ENCODE measurements around the gene PAK2. TPM values are rescaled to one million over a fixed set of nuclear protein-coding genes. Genes with fewer than 3 reads are reported as not detected.
A peak's percentile ranks its signal among the peaks of the same experiment; 100 is the strongest.

PAK2 gene
- total RNA-seq, 1 experiment from 2014 or later = 50.7 TPM

GRCh38 chr3:196753201-196753600 lies 13.5 kb downstream of the PAK2 start (continued):
- no peak for TF ChIP-seq ATF6 (CRISPR knock-in tag; IDR thresholded peaks at IDR 0.05)

- CTCF ChIA-PET = no interaction called here
Observed at GRCh38 chr3:196754091-196754981, 14.7 kb downstream of the PAK2 start.

More at GRCh38 chr3:196754091-196754981, 14.7 kb downstream of the PAK2 start:
- Mint-ChIP-seq H3K27me3 (ENCODE audit: low read depth) (no peaks in the 10 kb centered on the region), H3K36me3 (peaks cover 65% of the 10 kb centered on the region), H3K4me1 (peaks cover 23% of the 10 kb centered on the region), H3K4me3 (no peak overlapping the region), H3K27ac (peak overlapping the region; percentile 84), H3K9me3 (peaks cover 27% of the 10 kb centered on the region)
- ATAC-seq = no peak
- no peak for DNase-seq (ENCODE audit: low spot score)
- POLR2A ChIA-PET = no interaction called here
- TF ChIP-seq FOXP1 (CRISPR knock-in tag; IDR thresholded peaks at IDR 0.05; ENCODE audit: borderline replicate concordance) (no peak), ZBTB43 (CRISPR knock-in tag; IDR thresholded peaks at IDR 0.05) (no peak), ZNF416 (CRISPR knock-in tag; IDR thresholded peaks at IDR 0.05) (no peak), ELF4 (CRISPR knock-in tag; IDR thresholded peaks at IDR 0.05; ENCODE audit: low read depth) (no peak), STAT6 (CRISPR knock-in tag; conservative IDR thresholded peaks at IDR 0.05; ENCODE audit: low read depth) (no peak), NFATC4 (CRISPR knock-in tag; IDR thresholded peaks at IDR 0.05) (no peak), TCF7 (CRISPR knock-in tag; IDR thresholded peaks at IDR 0.05; ENCODE audit: low read depth) (no peak), ZNF671 (CRISPR knock-in tag; IDR thresholded peaks at IDR 0.05) (no peak), MAX (CRISPR knock-in tag; IDR thresholded peaks at IDR 0.05) (no peak), ZNF219 (CRISPR knock-in tag; IDR thresholded peaks at IDR 0.05; ENCODE audit: borderline replicate concordance) (no peak), ATF1 (CRISPR knock-in tag; IDR thresholded peaks at IDR 0.05) (no peak), NR2C2 (CRISPR knock-in tag; IDR thresholded peaks at IDR 0.05) (no peak), CBFB (CRISPR knock-in tag; IDR thresholded peaks at IDR 0.05; ENCODE audit: low read depth) (no peak)
- TF ChIP-seq, protein P1, sequence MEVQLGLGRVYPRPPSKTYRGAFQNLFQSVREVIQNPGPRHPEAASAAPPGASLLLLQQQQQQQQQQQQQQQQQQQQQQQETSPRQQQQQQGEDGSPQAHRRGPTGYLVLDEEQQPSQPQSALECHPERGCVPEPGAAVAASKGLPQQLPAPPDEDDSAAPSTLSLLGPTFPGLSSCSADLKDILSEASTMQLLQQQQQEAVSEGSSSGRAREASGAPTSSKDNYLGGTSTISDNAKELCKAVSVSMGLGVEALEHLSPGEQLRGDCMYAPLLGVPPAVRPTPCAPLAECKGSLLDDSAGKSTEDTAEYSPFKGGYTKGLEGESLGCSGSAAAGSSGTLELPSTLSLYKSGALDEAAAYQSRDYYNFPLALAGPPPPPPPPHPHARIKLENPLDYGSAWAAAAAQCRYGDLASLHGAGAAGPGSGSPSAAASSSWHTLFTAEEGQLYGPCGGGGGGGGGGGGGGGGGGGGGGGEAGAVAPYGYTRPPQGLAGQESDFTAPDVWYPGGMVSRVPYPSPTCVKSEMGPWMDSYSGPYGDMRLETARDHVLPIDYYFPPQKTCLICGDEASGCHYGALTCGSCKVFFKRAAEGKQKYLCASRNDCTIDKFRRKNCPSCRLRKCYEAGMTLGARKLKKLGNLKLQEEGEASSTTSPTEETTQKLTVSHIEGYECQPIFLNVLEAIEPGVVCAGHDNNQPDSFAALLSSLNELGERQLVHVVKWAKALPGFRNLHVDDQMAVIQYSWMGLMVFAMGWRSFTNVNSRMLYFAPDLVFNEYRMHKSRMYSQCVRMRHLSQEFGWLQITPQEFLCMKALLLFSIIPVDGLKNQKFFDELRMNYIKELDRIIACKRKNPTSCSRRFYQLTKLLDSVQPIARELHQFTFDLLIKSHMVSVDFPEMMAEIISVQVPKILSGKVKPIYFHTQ (CRISPR knock-in tag; IDR thresholded peaks at IDR 0.05) = no peak
- TF ChIP-seq, protein P2, sequence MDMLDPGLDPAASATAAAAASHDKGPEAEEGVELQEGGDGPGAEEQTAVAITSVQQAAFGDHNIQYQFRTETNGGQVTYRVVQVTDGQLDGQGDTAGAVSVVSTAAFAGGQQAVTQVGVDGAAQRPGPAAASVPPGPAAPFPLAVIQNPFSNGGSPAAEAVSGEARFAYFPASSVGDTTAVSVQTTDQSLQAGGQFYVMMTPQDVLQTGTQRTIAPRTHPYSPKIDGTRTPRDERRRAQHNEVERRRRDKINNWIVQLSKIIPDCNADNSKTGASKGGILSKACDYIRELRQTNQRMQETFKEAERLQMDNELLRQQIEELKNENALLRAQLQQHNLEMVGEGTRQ (CRISPR knock-in tag; IDR thresholded peaks at IDR 0.05) = no peak

Data from WTC11 (cell line).